Measurements from ENCODE around the gene FABP6. TPM values are rescaled to one million over a fixed set of nuclear protein-coding genes. Genes with fewer than 3 reads are reported as not detected.

Gene FABP6
- total RNA-seq, 2 donors from 2014 or later, result not detected

DNA sequence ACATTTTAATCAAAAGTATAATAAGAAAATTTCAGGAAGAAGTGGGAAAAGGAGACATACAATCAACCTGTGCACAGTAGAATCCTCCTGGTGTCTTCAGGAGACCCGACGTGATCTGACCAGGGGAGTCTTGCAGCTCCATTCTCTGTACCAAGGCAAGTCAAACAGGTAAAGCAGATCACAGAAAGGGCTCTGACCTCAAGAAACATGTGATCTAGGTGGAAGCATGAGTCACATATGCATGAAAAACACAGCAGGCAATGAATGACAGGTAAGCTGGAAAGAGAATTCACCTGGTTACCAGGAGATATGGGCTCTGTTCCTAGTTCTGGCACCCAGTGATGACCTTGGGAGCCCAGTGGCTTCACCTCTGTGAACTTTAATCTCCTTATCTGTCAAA, 19.4 kb upstream of the FABP6 start:
- H3K27ac ChIP-seq, result no peak overlapping the region
- no peaks in the 10 kb centered on the region for H3K36me3 ChIP-seq
- H3K27me3 ChIP-seq, result no peaks in the 10 kb centered on the region
- no peaks in the 10 kb centered on the region for H3K4me1 ChIP-seq
- TF ChIP-seq, protein P1, sequence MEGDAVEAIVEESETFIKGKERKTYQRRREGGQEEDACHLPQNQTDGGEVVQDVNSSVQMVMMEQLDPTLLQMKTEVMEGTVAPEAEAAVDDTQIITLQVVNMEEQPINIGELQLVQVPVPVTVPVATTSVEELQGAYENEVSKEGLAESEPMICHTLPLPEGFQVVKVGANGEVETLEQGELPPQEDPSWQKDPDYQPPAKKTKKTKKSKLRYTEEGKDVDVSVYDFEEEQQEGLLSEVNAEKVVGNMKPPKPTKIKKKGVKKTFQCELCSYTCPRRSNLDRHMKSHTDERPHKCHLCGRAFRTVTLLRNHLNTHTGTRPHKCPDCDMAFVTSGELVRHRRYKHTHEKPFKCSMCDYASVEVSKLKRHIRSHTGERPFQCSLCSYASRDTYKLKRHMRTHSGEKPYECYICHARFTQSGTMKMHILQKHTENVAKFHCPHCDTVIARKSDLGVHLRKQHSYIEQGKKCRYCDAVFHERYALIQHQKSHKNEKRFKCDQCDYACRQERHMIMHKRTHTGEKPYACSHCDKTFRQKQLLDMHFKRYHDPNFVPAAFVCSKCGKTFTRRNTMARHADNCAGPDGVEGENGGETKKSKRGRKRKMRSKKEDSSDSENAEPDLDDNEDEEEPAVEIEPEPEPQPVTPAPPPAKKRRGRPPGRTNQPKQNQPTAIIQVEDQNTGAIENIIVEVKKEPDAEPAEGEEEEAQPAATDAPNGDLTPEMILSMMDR (IDR thresholded peaks at IDR 0.05), result no peak
- intact Hi-C loops (cut with DNase I), result no loop called here
- no peaks in the 10 kb centered on the region for H3K9me3 ChIP-seq
- no peak for DNase-seq
- H3K4me3 ChIP-seq, result no peak overlapping the region
- no peak overlapping the region for H3K9ac ChIP-seq (ENCODE audit: low read depth in 2 of 2, low read length in 2 of 2)

DNA sequence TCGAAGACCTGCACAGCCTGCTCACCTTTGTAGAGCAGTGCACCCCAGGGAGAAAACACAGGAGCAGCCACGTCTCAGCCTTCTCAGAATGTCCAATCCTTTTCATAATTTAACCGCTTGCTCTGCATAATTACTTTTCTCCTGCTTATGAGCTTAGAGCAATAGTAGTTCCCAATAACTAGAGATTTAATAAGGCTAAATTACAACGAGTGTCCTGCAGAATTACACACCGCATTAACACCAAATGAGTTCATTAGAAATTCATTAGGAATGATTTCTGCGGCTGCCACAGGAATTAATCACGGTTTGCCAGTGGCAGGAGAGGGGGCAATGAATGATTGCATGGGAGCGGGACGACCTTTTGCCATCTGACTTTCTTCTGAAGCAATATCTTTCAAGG, 18.7 kb upstream of the FABP6 start:
- intact Hi-C loops (cut with DNase I), result no loop called here
- H3K4me1 ChIP-seq, result no peaks in the 10 kb centered on the region
- TF ChIP-seq, protein P1 (IDR thresholded peaks at IDR 0.05), result no peak

DNA sequence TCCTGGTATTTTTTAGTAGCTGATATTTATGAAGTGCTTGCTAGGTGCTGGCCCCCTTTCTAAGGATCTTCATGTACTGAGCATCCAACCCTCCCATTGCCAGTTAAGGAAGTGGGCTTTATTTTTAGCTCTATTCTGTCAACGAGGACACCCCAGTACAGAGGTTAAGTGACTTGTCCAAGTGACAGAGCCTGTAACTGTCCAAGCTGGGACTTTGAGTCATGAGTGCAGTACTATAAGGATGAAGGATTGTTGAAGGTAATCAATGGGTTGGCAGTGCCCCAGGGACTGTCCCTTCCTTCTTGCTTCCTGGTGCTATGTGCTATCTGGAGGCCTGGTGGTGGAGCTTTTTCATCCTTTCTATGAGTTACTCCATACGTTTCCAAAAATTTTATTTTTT, 18.0 kb upstream of the FABP6 start:
- no peak overlapping the region for H3K4me3 ChIP-seq
- DNase-seq, result no peak
- no peaks in the 10 kb centered on the region for H3K9me3 ChIP-seq
- H3K27me3 ChIP-seq, result no peaks in the 10 kb centered on the region
- H3K9ac ChIP-seq (ENCODE audit: low read depth in 2 of 2, low read length in 2 of 2), result no peak overlapping the region
- H3K27ac ChIP-seq, result no peak overlapping the region
- intact Hi-C loops (cut with DNase I), result no loop called here
- no peaks in the 10 kb centered on the region for H3K36me3 ChIP-seq
- TF ChIP-seq, protein P1 (IDR thresholded peaks at IDR 0.05), result no peak
- no peaks in the 10 kb centered on the region for H3K4me1 ChIP-seq

More for the DNA sequence above, 18.7 kb upstream of the FABP6 start:
- H3K27me3 ChIP-seq, result no peaks in the 10 kb centered on the region
- no peak for DNase-seq
- H3K9me3 ChIP-seq, result no peaks in the 10 kb centered on the region
- no peak overlapping the region for H3K27ac ChIP-seq
- H3K9ac ChIP-seq (ENCODE audit: low read depth in 2 of 2, low read length in 2 of 2), result no peak overlapping the region
- H3K36me3 ChIP-seq, result no peaks in the 10 kb centered on the region
- H3K4me3 ChIP-seq, result no peak overlapping the region

DNA sequence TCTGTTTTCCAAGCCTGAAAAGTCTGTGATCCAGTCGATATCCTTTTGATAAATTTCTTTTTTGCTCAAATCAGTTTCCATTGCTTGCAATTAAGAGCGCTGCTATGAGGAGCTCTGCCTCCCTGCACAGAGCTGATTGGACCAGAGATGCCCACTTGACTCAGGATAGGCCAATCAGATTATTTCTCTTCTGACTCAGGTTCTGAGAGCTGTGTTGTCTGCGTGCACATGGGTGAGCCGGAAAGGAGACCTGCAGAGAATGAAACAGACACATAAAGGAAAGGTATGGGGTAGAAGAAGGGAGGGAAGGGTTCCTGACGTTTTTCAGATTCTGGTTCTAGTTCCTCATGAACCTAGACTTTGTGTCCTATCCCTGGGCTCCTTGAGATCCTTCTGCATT, 15.8 kb upstream of the FABP6 start:
- intact Hi-C loops (cut with DNase I), result no loop called here
- no peak overlapping the region for H3K27ac ChIP-seq

DNA sequence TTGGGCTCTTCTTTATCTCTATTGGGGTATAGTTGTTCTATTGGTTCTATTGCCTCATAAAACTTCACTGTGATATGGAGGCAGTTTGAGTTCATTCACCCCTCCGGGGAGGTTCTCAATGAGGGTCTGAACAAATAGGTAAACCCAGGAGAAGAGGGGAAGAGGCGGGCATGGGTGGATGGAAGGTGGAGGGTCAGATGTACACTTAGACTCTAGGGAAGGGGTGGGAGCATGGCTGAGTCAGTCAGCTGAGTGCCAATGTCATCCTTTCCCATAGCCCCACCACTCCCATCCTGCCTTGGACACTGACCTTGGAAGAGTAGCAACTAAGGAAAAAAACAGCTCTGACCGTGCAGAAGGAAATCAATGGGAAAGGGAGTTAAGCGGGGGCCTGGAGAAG, 9.9 kb upstream of the FABP6 start:
- no peak for DNase-seq
- Histone ChIP-seq H3K9ac (ENCODE audit: low read depth in 2 of 2, low read length in 2 of 2) (no peak overlapping the region), H3K27me3 (no peaks in the 10 kb centered on the region), H3K4me1 (no peaks in the 10 kb centered on the region), H3K4me3 (no peak overlapping the region), H3K36me3 (no peaks in the 10 kb centered on the region), H3K9me3 (no peaks in the 10 kb centered on the region), H3K27ac (no peak overlapping the region)
- TF ChIP-seq, protein P1 (IDR thresholded peaks at IDR 0.05), result no peak
- intact Hi-C loops (cut with DNase I), result no loop called here

More for the DNA sequence above, 15.8 kb upstream of the FABP6 start:
- Histone ChIP-seq H3K27me3 (no peaks in the 10 kb centered on the region), H3K36me3 (no peaks in the 10 kb centered on the region), H3K9ac (ENCODE audit: low read depth in 2 of 2, low read length in 2 of 2) (no peak overlapping the region), H3K9me3 (no peaks in the 10 kb centered on the region), H3K4me3 (no peak overlapping the region), H3K4me1 (no peaks in the 10 kb centered on the region)
- TF ChIP-seq, protein P1 (IDR thresholded peaks at IDR 0.05), result no peak
- DNase-seq, result no peak

DNA sequence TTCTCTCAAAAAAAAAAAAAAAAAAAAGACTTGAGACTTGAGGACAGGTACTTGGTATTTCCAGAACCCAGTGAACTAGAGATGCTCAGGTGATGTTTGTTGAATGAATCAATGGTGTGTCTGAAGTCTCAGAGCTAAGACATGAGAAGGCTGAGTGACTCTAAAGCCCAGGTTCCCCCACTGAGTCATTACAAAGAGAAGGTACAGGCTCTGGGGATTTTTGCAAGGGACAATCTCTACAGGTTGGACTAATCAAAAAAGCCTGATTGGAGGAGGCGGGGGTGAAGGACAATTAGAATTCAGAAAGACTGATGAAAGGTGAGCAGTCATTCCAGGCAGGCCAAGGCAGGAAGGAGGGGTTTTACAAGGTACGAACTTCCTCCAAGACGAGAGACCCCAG, 8.2 kb upstream of the FABP6 start:
- Histone ChIP-seq H3K9ac (ENCODE audit: low read depth in 2 of 2, low read length in 2 of 2) (no peak overlapping the region), H3K27me3 (no peaks in the 10 kb centered on the region), H3K27ac (no peak overlapping the region), H3K4me1 (no peaks in the 10 kb centered on the region), H3K4me3 (no peak overlapping the region), H3K36me3 (no peaks in the 10 kb centered on the region), H3K9me3 (no peaks in the 10 kb centered on the region)
- TF ChIP-seq, protein P1 (IDR thresholded peaks at IDR 0.05), result no peak
- intact Hi-C loops (cut with DNase I), result no loop called here
- DNase-seq, result no peak
